ENCODE measurements around the gene NPIPA3. TPM values are rescaled to one million over a fixed set of nuclear protein-coding genes. Genes with fewer than 3 reads are reported as not detected.
"Not testable (repeated sequence)": the region's sequence is repeated elsewhere in the genome, so short reads cannot be mapped to it uniquely, and the experiment has no call there.

The NPIPA3 gene
- total RNA-seq, 3 donors from 2014 or later, result 1.3 to 1.9 TPM; not detected in 1

- intact Hi-C loops (cut with DNase I; ENCODE audit: low total_unique reads), result no loop called here
- no peak overlapping the region for H3K4me3 ChIP-seq
- no peaks in the 10 kb centered on the region for H3K27me3 ChIP-seq
- H3K9me3 ChIP-seq, result no peaks in the 10 kb centered on the region
- no peak for DNase-seq (ENCODE audit: low spot score in 2 of 2)
- no peaks in the 10 kb centered on the region for H3K4me1 ChIP-seq
- H3K27ac ChIP-seq, result no peak overlapping the region
- TF ChIP-seq POLR2AphosphoS5 (IDR thresholded peaks at IDR 0.05) (no peak), CTCF (IDR thresholded peaks at IDR 0.05) (no peak), POLR2A (IDR thresholded peaks at IDR 0.05) (no peak)
- no peaks in the 10 kb centered on the region for H3K36me3 ChIP-seq
Measured at GRCh38 chr16:14681115-14681514, 22.1 kb upstream of the NPIPA3 start.

GRCh38 chr16:14682121-14682520, 21.1 kb upstream of the NPIPA3 start:
- no peaks in the 10 kb centered on the region for H3K9me3 ChIP-seq
- no peaks in the 10 kb centered on the region for H3K36me3 ChIP-seq
- intact Hi-C loops (cut with DNase I; ENCODE audit: low total_unique reads), result no loop called here
- DNase-seq (ENCODE audit: low spot score in 2 of 2), result no peak
- H3K27me3 ChIP-seq, result no peaks in the 10 kb centered on the region
- TF ChIP-seq POLR2AphosphoS5 (IDR thresholded peaks at IDR 0.05) (no peak), CTCF (IDR thresholded peaks at IDR 0.05) (no peak), POLR2A (IDR thresholded peaks at IDR 0.05) (no peak)
- H3K27ac ChIP-seq, result no peak overlapping the region
- no peaks in the 10 kb centered on the region for H3K4me1 ChIP-seq
- H3K4me3 ChIP-seq, result no peak overlapping the region

- H3K27me3 ChIP-seq; H3K9me3 ChIP-seq; H3K27ac ChIP-seq; intact Hi-C loops (cut with DNase I; ENCODE audit: low total_unique reads); DNase-seq (ENCODE audit: low spot score in 2 of 2); H3K4me3 ChIP-seq; H3K36me3 ChIP-seq; H3K4me1 ChIP-seq: not testable (repeated sequence)
Measured at GRCh38 chr16:14685870-14686793, 17.1 kb upstream of the NPIPA3 start.

GRCh38 chr16:14694129-14694528, 9.1 kb upstream of the NPIPA3 start, which contains the start of gene PLA2G10:
Gene PLA2G10, minus strand, starts transcription at chr16:14694308. Its CDS starts 79 bp downstream, at chr16:14694229.
- DNase-seq (ENCODE audit: low spot score in 2 of 2); intact Hi-C loops (cut with DNase I; ENCODE audit: low total_unique reads); H3K27ac ChIP-seq; H3K4me1 ChIP-seq; H3K4me3 ChIP-seq; H3K27me3 ChIP-seq; H3K36me3 ChIP-seq; H3K9me3 ChIP-seq: not testable (repeated sequence)

- H3K9me3 ChIP-seq; intact Hi-C loops (cut with DNase I; ENCODE audit: low total_unique reads); H3K4me1 ChIP-seq; H3K27me3 ChIP-seq; H3K4me3 ChIP-seq; H3K27ac ChIP-seq; DNase-seq (ENCODE audit: low spot score in 2 of 2); H3K36me3 ChIP-seq: not testable (repeated sequence)
Measured at GRCh38 chr16:14701859-14702258, 1.4 kb upstream of the NPIPA3 start.

- H3K9me3 ChIP-seq; H3K27me3 ChIP-seq; H3K4me1 ChIP-seq; DNase-seq (ENCODE audit: low spot score in 2 of 2); intact Hi-C loops (cut with DNase I; ENCODE audit: low total_unique reads); H3K36me3 ChIP-seq; H3K27ac ChIP-seq; H3K4me3 ChIP-seq: not testable (repeated sequence)
Measured at GRCh38 chr16:14702672-14703071, 539 bp upstream of the NPIPA3 start.

- intact Hi-C loops (cut with DNase I; ENCODE audit: low total_unique reads); H3K27me3 ChIP-seq; H3K27ac ChIP-seq: not testable (repeated sequence)
Measured at GRCh38 chr16:14733233-14733632, 30.0 kb downstream of the NPIPA3 start.

GRCh38 chr16:14740832-14741385, 37.7 kb downstream of the NPIPA3 start:
- H3K4me1 ChIP-seq; H3K27ac ChIP-seq; intact Hi-C loops (cut with DNase I; ENCODE audit: low total_unique reads); H3K9me3 ChIP-seq; H3K27me3 ChIP-seq; H3K4me3 ChIP-seq; H3K36me3 ChIP-seq; DNase-seq (ENCODE audit: low spot score in 2 of 2): not testable (repeated sequence)

More at GRCh38 chr16:14733233-14733632, 30.0 kb downstream of the NPIPA3 start:
- not testable (repeated sequence) for H3K9me3 ChIP-seq; H3K4me1 ChIP-seq; H3K4me3 ChIP-seq; H3K36me3 ChIP-seq; DNase-seq (ENCODE audit: low spot score in 2 of 2)

GRCh38 chr16:14741794-14742193, 38.6 kb downstream of the NPIPA3 start:
- H3K27ac ChIP-seq; intact Hi-C loops (cut with DNase I; ENCODE audit: low total_unique reads); H3K9me3 ChIP-seq; H3K4me3 ChIP-seq; H3K36me3 ChIP-seq; DNase-seq (ENCODE audit: low spot score in 2 of 2); H3K27me3 ChIP-seq; H3K4me1 ChIP-seq: not testable (repeated sequence)

GRCh38 chr16:14742273-14743128, 39.3 kb downstream of the NPIPA3 start, which contains the start of gene NPIPA2:
Gene NPIPA2, plus strand, starts transcription at chr16:14742533. Its CDS starts 5,533 bp downstream, at chr16:14748066.
- intact Hi-C loops (cut with DNase I; ENCODE audit: low total_unique reads); H3K4me3 ChIP-seq; H3K27me3 ChIP-seq: not testable (repeated sequence)

More at GRCh38 chr16:14742273-14743128, 39.3 kb downstream of the NPIPA3 start, which contains the start of gene NPIPA2:
- H3K27ac ChIP-seq; H3K9me3 ChIP-seq; DNase-seq (ENCODE audit: low spot score in 2 of 2); H3K36me3 ChIP-seq; H3K4me1 ChIP-seq: not testable (repeated sequence)
